ENCODE data around the gene PHETA1.
"Not testable (repeated sequence)": the region's sequence is repeated elsewhere in the genome, so short reads cannot be mapped to it uniquely, and the experiment has no call there.

Gene PHETA1

GRCh38 chr12:111347891-111348644, 20.8 kb downstream of the PHETA1 start:
- DNase-seq: no peak

GRCh38 chr12:111344254-111344875, 24.5 kb downstream of the PHETA1 start:
- DNase-seq: no peak

- DNase-seq: no peak
These were observed 25.7 kb downstream of the PHETA1 start for GRCh38 chr12:111343181-111343580.

- no peak for DNase-seq
These were observed 26.5 kb downstream of the PHETA1 start for GRCh38 chr12:111342376-111342775.

GRCh38 chr12:111341426-111342065, 27.3 kb downstream of the PHETA1 start:
- no peak for DNase-seq

- not testable (repeated sequence) for DNase-seq
These were observed 28.2 kb downstream of the PHETA1 start for GRCh38 chr12:111340680-111341079.

- DNase-seq: no peak
These were observed 28.7 kb downstream of the PHETA1 start for GRCh38 chr12:111340231-111340630.

- DNase-seq: no peak
These were observed 29.5 kb downstream of the PHETA1 start for GRCh38 chr12:111339321-111339938.

- DNase-seq: no peak
These were observed 30.8 kb downstream of the PHETA1 start for GRCh38 chr12:111338096-111338495.

GRCh38 chr12:111337371-111337770, 31.5 kb downstream of the PHETA1 start:
- DNase-seq: no peak

- DNase-seq: not testable (repeated sequence)
These were observed 32.5 kb downstream of the PHETA1 start for GRCh38 chr12:111336411-111336810.

GRCh38 chr12:111335811-111336210, 33.1 kb downstream of the PHETA1 start:
- no peak for DNase-seq

GRCh38 chr12:111335301-111335700, 33.6 kb downstream of the PHETA1 start:
- not testable (repeated sequence) for DNase-seq

- DNase-seq: no peak
These were observed 34.4 kb downstream of the PHETA1 start for GRCh38 chr12:111334393-111334915.

GRCh38 chr12:111330800-111331752, 37.8 kb downstream of the PHETA1 start:
- no peak for DNase-seq

GRCh38 chr12:111328138-111328537, 40.8 kb downstream of the PHETA1 start:
- no peak for DNase-seq

GRCh38 chr12:111327474-111327873, 41.4 kb downstream of the PHETA1 start:
- no peak for DNase-seq

GRCh38 chr12:111322336-111323250, 46.3 kb downstream of the PHETA1 start:
- no peak for DNase-seq

- no peak for DNase-seq
These were observed 47.6 kb downstream of the PHETA1 start for GRCh38 chr12:111321317-111321716.

- DNase-seq: no peak
These were observed 48.4 kb downstream of the PHETA1 start for GRCh38 chr12:111320258-111321050.
